NCI-H510A treated with DMSO at 0.1 percent for 48 hours (cell line): ENCODE measurements around the gene OR2D3.
A peak's percentile ranks its signal among the peaks of the same experiment; 100 is the strongest.
"Not testable (repeated sequence)": the region's sequence is repeated elsewhere in the genome, so short reads cannot be mapped to it uniquely, and the experiment has no call there.

ENCODE experiments used
- DNase-seq: peaks from one replicate; lab custom pipeline; 2025; lab: John Stamatoyannopoulos, UW

OR2D3 gene, protein sequence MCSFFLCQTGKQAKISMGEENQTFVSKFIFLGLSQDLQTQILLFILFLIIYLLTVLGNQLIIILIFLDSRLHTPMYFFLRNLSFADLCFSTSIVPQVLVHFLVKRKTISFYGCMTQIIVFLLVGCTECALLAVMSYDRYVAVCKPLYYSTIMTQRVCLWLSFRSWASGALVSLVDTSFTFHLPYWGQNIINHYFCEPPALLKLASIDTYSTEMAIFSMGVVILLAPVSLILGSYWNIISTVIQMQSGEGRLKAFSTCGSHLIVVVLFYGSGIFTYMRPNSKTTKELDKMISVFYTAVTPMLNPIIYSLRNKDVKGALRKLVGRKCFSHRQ

DNA sequence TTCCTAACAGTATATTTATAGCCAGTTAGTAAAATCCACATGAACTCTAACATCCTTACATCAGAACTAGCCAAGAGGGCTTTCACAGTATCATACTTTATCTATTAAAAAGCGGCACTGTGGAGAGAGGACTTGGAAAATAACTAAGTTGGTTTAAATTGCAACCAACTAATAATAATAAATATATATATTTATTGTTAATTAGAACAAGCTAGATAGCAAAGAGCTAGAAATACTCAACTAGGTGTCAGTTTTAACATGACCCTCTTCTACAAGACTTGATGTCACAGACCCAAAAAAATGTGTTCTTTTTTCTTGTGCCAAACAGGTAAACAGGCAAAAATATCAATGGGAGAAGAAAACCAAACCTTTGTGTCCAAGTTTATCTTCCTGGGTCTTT is at the start of gene OR2D3:
Gene OR2D3 (plus strand): TSS at position 301 of the 400 bp plus-strand sequence. CDS start 0 bp downstream, at position 301.
- DNase-seq = no peak

DNA sequence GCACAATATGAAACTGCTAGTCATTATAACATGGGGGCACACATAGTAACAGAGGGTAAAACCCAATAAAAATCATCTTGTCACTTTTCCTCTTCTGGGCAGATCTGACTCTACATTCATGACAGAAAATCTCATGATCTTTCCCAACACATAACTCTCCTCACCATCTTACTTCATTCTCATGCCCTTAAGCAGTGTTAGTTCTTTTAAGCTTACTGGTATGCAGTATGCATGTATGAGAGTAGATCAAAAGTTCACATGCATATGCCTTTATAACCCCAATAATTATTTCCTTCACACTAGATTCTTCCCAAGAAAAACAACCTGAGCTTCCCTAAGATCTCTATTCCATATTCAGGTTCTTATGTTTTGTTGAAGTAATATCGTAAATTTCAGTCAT is 49.5 kb upstream of the OR2D3 start:
- no peak for DNase-seq

DNA sequence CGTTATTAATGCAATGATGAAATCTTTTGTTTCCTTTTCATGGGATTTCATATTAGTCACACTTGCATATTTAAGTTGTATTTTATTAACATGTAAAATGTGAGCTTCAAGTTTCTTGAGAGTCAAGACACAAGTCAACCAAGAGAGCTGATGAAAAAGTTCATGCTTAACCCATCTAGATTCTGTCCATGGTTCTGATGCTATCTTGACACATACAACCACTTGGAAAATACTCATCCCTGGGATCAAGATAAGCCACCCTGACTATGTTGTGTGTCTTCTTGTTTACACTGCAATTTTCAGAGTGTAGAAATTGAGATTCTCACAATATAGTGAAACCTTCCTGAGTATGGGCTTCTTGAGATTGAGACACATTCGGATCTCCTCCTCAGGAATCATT is 45.0 kb upstream of the OR2D3 start:
- DNase-seq = no peak

DNA sequence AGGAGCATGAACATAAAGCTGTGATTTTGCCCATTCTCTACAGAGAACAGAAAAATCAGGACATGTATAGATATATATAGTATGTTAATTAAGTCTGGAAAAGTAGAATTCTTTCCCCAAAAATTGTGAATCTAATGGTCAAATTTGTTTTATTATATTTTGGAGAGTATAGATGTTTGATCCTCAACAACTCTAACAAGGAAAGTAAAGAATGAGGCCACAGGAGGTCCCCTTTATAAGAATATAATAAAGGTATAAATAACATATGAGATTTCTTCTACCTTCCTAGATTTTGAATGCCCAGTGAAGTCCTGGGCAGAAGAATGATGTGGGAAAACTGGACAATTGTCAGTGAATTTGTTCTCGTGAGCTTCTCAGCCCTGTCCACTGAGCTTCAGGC is 44.5 kb upstream of the OR2D3 start, which contains the start of gene OR10A4:
Gene OR10A4 (plus strand): TSS at position 301 of the 400 bp plus-strand sequence. CDS start 23 bp downstream, at position 324.
- no peak for DNase-seq

DNA sequence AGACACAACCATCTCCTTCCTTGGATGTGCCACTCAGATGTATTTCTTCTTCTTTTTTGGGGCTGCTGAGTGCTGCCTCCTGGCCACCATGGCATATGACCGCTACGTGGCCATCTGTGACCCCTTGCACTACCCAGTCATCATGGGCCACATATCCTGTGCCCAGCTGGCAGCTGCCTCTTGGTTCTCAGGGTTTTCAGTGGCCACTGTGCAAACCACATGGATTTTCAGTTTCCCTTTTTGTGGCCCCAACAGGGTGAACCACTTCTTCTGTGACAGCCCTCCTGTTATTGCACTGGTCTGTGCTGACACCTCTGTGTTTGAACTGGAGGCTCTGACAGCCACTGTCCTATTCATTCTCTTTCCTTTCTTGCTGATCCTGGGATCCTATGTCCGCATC is 43.9 kb upstream of the OR2D3 start:
- no peak for DNase-seq

DNA sequence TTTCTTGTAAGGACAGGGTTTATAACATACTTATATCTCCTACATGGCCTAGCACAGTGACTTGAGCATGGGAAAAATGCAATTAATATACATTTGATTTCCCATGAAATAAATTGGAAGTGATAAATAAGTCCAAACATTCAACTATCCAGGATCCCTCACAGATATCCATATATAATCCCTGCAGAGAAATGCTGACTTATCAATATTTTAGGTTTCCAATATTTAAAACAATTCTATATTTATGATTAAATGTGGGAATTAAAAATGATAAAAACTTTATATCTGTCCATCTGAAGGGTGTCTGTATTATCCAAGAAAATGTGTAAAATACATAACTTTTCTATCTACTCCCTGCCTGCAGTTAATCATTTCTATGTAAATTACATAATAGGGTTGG is 38.1 kb upstream of the OR2D3 start:
- no peak for DNase-seq

DNA sequence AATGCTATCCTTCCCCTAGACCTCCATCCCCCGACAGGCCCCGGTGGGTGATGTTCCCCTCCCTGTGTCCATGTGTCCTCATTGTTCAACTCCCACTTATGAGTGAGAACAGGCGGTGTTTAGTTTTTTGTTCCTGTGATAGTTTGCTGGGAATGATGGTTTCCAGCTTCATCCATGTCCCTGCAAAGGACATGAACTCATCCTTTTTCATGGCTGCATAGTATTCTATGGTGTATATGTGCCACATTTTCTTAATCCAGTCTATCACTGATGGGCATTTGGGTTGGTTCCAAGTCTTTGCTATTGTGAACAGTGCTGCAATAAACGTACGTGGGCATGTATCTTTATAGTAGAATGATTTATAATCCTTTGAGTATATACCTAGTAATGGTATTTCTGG is 33.1 kb upstream of the OR2D3 start:
- DNase-seq = not testable (repeated sequence)

DNA sequence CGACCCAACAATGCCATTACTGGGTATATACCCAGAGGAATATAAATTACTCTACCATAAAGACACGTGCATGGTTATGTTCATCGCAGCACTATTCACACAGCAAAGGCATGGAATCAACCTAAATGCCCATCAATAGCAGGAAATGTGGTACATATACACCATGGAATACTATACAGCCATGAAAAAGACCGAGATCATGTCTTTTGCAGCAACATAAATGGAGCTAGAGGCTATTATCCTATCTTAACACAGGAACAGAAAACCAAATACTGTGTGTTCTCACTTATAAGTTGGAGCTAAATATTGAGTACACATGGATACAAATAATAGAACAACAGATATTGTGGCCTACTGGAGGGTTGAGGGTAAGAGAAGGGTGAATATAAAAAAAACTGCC is 32.0 kb upstream of the OR2D3 start:
- no peak for DNase-seq

DNA sequence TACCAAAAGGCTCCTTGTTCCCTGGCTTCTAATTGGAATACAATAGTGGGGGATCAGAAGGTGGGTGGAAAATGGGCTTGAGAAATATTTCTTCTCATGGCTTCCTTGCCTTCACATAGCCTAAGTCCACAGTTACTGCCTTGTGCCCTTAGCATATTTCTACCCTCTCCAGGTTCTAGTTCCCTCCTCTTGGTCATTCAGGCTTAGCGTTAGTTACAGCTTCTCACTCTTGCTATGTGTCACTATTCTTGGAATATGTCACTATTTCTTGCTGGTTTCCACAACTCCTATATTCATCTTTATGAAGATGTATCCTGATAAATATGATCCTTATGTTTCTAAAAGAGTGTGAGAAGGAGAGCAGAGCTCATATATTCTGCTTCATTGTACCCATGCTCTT is 31.0 kb upstream of the OR2D3 start:
- no peak for DNase-seq

DNA sequence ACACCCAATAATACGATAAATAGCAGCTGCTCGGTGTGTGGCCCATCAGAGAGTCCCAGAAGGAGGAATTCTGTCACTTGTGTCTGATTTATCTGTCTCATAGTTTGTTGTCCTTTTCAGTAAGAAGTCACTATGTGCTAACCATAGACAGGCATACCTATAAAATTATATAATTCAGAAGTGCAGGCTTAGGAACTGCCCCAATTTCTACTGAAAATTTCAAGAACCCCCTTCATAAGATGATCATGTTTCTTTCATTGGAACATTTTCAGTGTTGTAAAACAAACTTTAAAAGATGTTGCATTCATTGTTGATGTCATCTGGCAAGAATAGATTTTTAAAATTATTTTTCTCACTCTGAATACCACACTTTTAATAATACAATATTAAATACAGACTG is 28.4 kb upstream of the OR2D3 start, which contains the start of gene OR2D2:
Gene OR2D2 (minus strand): TSS at position 101 of the 400 bp plus-strand sequence. CDS start 0 bp downstream, at position 101.
- no peak for DNase-seq

DNA sequence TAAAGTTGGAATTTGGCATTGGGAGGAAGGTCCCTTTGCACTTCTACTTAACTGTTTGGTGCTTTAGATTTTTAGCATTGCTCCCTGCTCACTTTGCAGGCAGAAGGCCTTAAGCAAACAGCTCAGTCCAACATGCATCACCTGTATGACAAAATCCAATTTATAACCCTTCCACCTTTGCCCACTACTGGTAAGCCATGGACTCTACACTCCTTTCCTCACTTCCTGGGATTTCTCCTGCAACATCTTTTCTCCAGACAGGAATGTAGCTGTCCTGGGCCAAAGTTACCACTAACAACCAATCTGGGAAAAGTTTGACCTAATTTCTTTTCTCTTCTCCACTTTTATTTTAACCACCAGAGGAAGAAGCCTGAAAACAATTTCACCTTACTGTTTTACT is 26.7 kb upstream of the OR2D3 start:
- no peak for DNase-seq

DNA sequence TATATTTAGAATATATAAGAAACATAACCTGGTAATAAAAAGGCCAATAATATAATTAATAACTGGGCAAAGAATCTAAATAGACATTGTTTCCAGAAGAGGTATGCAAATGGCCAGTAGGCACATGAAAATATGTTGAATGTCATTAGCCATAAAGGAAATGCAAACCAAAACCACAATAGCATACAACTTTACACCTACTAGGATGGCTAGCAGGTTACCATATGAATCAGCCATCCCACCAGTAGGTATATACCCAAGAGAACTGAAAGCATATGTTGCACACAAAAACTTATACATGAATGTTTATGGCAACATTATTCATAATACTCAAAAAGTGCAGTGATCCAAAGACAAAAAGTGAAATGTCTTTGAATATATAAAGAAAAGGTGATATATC is 25.8 kb upstream of the OR2D3 start:
- no peak for DNase-seq

DNA sequence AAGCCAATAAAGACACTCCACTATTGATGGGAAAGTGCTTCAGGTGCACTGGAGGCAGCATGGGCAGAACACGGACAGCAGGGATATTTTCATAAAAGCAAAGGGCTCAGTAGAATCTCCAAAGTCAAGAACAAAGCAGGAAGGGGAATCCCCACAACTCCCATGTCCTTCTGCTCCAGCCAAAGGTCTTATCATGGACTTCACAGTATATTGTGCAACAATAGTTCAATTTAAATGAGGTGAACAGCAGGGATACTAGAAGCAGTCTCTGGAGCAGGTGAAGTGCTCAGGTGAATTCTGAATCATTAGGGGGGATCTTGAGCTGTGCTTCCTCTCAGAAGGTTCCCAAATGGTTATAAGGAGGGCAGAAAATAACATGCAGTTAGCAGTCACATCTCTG is 21.9 kb upstream of the OR2D3 start:
- DNase-seq = no peak

DNA sequence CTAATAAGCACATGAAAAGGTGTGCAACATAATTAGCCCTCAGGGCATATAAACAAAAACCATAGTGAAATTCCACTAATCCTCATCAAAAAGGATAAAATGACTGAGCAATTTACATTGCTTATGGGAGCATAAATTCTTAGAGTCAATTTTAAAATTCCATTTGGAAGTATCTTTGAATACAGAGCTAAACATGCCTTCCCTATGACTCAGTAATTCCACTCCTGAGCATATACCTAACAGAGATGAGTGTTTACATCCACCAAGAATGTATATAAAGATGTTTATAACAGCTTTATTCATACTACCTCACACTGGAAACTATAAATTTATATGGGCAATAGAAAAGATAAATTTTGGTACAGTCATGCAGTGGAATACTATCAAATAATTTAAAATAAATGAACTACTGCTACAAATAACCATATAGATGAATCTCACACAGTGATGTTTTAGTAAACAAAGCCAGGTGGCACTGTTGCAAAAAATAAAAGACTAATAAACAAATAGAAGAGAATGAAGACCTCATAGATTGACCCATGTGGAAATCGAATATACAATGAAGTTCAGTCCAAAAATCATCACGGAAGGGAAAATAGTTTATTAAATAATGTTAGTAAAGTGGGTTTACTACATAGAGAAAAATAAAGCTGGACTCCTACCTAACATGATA is 20.3 kb upstream of the OR2D3 start:
- no peak for DNase-seq

DNA sequence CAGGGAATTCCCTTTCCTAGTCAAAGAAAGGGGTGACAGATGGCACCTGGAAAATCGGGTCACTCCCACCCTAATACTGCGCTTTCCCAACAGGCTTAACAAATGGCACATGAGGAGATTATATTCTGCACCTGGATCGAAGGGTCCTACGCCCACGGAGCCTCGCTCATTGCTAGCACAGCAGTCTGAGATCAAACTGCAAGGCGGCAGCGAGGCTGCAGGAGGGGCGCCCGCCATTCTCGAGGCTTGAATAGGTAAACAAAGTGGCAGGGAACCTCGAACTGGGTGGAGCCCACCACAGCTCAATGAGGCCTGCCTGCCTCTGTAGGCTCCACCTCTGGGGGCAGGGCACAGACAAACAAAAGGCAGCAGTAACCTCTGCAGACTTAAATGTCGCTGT is 16.0 kb upstream of the OR2D3 start:
- DNase-seq = not testable (repeated sequence)

DNA sequence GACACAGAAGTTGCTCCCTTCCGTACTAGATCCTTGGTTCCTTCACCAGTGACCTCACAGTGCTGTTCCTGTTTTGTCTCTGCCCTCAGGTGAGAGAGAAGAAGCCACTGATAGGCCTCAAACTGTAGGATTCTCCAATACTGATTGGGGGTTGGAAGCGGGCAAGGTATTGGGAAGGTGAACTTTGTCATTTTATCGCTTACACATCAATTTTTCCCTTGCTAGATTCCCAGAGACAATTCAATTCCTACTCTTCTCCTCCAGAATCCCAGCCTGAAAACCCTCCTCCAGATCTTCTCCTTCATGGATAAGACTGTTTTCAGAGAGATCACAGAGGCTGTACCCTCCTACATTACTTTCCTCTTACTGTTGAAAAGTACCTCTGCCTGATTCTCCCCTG is 9.4 kb upstream of the OR2D3 start:
- DNase-seq = no peak

DNA sequence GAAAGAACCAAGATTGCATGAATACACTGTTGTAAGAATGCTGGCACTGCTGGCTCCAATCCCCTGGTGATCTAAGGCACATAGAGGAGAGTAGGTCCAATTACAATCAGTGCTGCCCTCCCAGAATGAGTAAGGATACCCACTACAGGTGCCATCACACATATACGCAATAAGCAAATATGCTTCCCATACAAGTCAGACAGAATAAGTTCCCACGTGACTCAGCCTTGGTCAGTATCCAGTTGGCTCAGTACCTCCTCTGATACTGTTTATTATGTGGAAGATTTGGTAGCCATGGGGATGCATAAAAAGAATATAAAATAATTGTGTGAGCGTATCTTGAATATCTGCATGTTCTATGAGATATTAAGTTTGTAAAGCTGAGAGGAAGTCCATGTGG is 8.9 kb upstream of the OR2D3 start:
- DNase-seq = no peak

DNA sequence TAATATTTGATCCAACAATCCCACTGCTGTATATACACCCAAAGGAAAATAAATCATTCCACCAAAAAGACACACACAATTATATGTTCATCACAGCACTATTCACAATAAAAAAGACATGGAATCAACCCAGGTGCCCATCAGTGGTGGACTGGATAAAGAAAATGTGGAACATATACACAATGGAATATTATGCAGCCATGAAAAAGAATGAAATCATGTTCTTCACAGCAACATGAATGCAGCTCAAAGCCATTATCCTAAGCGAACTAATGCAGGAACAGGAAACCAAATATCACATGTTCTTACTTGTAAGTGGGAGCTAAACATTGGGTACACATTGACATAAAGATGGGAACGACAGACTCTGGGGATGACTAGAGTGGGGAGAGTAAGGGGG is 1.1 kb upstream of the OR2D3 start:
- DNase-seq = no peak

DNA sequence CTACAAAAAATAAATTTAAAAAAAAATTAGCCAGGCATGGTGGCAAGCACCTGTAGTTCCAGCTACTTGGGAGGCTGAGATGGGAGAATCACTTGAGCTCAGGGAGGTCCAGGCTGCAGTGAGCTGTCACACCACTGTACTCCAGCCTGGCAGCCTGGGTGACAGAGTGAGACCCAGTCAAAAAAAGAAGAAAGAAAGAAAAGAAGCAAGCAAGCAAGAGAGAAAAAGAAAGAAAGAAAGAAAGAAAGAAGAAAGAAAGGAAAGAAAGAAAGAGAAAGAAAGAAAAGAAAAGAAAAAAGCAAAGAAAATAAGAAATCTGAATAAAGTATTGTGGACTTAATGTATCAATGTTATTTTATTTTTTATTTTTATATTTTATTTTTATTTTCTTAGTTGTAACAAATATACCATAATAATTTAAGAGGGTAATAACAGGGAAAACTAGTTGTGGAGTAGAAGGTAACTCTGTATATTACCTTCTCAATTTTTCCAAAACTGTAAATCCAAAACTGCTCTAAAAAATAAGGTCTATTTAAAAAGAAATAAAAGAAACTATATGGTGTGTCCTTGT is 4.3 kb downstream of the OR2D3 start:
- no peak for DNase-seq

DNA sequence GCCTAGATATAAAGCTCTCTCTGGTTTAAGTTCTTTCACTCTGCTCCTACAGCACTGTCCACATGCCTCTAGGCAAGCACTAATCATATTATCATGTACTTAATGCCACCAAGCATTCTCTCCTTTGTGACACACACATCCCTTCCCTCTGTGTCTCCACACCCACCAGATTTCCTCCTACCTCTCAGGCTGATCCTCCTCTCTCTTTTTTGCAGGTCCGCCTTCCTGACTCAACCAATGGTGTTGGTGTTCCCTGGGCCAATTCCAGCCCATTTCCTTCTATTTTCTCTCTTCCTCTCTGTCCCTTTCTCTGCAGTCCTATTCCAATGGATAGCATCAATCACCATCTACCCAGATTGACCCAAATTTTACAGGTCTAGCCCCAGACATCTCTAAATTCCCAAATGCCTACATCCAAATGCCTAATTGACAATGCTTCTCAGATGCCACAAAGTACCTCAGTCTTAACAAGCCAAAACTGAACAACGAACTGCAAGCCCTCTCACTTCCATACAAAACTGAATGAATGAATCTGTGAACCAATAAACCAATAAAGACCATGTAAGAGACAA is 4.9 kb downstream of the OR2D3 start:
- DNase-seq = peak; percentile 36

DNA sequence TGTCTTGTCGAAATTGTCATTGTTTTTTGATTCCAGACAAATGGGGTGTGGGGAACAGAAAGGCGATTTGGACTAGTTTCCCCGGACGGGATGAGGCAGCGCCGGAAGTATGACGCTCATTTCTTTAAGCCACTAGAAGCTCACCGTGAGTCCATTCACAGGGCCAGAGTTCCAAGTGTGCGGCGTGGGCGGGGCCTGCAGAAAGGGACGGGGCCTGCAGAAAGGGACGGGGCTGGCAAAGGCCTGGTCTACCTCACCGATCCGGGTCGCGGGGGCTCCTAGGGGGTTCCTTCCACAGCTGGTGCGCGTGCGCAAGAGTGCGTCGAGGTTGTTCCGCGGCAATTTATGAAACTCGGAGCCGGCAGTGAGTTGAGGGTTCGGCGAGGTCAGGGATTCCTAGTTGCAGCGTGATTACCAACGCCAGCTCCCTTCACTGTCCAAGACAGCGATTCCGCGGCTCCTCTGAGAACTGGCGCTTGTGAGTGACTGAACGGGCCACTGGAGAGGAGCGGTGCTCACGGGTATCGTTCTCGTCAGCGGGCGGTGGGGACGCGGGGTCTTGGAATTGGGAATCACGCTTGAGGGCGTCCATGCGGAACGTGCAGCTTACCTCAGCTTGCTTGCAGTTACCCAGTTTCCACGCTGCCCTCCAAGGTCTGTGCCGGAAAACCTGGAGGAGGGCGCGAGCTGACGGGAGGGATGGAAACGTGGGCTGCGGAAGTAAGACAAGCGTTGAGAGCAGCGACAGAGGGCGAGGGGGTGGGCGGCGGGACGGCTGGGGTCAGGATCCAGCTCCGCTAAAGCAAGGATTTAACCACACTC is 5.6 kb downstream of the OR2D3 start, which contains the start of gene ZNF215:
Gene ZNF215 (plus strand): TSS at position 219 of the 822 bp plus-strand sequence. CDS start 5,847 bp downstream, outside the sequence.
- peak; percentile 87 for DNase-seq
